Activated CD4-positive, alpha-beta T cell treated with anti-CD3 and anti-CD28 coated beads, Interleukin-2, amount 50 U/mL, for 4 hours (primary cell): ENCODE measurements around the gene DDX56.
"Not testable (repeated sequence)": the region's sequence is repeated elsewhere in the genome, so short reads cannot be mapped to it uniquely, and the experiment has no call there.

Experiments used
- DNase-seq, 2 experiments: peaks; one replicate each; pipeline ENCODE4 v3.0.0-alpha.2; 2020

Gene DDX56

DNA sequence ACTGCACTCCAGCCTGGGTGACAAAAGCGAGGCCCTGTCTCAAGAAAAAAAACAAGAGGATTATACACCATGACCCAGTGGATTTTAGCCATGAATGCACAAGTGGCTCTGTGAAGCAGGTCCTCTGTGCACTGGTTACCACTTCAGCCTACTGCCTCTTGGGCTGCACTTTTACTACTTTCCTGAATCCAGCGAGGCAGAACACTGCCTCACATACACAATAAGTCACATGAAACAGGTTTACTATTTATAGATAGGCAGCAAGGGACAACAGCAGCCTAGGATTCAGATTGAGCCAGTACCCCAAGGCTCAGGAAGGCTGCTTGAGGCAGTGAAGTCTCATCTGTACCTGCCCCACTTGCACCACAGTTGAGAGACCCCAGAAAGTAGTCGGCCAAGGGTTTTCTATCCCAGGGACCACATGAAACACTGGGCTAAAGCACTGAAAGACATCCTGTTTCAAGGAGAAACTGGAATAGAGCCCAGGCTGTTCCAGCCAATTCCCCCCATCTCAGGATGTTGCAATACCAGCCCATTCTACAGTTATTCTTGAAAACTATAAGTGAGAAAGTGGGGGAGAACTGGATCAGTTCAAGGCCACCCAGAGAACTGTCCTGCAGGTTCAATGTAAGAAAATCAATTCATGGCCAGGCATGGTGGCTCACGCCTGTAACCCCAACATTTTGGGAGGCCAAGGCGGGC lies 22.4 kb upstream of the DDX56 start:
- no peak for DNase-seq

DNA sequence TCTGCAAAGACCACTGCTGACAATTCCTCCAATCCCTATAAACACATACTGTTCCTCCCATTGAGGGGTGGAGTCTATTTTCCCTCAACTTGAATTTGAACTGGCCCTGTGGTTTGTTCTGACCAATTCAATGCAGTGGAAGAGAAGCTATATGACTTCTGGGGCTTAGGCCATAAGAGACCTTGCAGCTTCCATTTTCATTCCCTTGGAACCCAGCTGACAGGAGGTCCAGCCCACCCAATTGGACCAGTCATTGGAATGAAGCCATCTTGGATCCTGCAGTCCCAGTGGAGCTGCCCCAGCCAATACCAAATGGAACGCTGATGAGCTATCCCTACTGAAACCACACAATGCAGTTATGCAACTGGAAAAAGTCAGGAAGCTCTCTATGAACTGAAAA lies 17.2 kb upstream of the DDX56 start:
- no peak for DNase-seq

DNA sequence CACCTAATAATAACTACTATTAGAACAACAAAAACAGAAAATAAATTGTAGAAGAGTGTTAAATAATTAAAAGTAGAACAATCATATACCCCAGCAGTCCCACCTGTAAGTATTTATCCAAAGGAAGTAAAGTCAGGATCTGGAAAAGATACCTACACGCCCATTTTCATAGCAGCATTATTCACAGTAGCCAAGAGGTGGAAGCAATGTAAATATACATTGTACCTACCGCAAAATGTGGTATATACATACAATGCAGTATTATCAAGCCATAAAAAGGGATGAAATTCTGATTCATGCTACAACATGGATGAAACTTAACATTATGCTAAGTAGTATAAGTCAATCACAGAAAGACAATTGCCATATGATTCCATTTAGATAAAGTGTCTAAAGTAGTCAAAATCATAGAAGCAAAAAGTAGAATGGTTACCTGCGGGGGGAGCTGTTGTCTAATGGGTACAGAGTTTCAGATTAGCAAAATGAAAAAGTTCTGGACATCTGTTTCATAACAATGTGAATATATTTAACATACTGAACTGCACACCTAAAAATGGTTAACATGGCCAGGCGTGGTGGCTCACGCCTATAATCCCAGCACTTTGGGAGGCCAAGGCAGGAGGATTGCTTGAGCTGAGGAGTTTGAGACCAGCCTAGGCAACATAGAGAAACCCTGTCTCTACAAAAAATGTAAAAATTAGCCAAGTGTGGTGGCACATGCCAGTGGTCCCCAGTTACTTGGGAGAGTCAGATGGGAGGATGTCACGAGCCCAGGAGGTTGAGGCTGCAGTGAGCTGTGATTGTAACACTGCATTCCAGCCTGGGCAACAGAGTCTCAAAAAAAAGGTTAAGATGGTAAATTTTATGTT lies 14.4 kb upstream of the DDX56 start:
- DNase-seq = peak; percentile 55 to 64

DNA sequence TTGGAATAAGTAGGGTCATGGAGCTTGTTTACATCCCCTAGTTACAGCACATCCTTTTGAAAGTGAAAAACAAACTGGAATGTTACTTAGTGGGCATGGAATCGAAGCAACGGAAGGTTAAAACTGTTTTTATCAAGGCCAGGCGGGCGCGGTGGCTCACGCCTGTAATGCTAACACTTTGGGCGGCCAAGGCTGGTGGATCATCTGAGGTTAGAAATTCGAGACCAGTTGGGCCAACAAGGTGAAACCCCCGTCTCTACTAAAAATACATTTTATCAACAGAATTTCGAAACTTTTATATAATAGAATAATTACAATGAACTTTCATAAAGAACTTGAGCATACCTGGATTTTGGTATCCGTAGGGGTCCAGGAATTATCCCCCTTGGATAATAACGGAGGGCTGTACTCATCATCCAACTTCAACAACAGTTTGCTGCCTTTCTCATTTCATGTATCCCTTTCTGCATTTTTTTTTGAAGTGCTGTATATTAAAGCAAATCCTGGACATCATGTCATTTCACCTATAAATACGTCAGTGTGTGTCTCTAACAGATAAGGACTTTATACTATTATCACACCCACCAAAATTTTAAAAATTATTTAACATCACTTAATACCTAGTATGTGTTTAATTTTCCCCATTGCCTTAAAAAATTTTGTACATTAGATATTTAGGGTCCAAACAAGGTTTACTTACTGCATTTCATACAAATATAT lies 9.6 kb upstream of the DDX56 start:
- DNase-seq = no peak

DNA sequence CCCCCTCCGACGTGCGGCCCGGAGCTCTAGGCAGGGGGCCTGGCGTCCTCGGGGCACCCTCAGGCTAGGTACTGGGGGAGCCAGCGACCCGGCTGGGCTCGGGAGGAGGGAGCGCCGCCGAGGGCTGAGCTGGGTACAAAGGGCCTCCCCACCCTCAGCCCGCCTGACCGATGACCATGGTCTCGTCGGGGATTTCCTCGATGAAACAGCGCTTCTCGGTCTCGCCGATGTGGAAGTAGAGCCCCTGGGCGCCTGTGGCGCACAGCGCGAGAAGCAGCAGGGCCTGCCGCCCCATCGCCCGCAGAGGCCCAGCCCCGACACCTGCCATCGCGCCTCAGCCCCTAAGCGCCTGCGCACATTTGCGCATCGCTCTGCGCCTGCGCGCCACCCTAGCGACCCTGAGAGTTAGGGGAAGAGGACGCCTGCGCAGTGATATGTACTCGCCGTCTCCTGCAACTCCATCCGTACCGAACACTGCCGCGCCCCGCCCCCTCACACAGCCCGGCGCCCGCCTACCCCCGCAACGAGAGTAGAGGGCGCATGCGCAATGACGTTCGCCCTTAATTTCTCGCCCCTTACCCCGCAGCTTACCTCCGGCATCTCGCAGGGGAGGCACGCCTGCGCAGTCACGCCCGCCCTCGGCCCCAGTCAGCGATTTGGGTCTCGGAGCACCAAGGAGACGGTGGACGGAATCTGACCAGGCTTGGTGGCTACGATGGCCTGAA lies 8.3 kb upstream of the DDX56 start, which contains the start of gene TMED4:
Gene TMED4, minus strand, starts transcription at position 353 of the 725 bp plus-strand sequence. Its CDS starts 25 bp downstream, at position 328.
- peak; percentile 100 for DNase-seq

DNA sequence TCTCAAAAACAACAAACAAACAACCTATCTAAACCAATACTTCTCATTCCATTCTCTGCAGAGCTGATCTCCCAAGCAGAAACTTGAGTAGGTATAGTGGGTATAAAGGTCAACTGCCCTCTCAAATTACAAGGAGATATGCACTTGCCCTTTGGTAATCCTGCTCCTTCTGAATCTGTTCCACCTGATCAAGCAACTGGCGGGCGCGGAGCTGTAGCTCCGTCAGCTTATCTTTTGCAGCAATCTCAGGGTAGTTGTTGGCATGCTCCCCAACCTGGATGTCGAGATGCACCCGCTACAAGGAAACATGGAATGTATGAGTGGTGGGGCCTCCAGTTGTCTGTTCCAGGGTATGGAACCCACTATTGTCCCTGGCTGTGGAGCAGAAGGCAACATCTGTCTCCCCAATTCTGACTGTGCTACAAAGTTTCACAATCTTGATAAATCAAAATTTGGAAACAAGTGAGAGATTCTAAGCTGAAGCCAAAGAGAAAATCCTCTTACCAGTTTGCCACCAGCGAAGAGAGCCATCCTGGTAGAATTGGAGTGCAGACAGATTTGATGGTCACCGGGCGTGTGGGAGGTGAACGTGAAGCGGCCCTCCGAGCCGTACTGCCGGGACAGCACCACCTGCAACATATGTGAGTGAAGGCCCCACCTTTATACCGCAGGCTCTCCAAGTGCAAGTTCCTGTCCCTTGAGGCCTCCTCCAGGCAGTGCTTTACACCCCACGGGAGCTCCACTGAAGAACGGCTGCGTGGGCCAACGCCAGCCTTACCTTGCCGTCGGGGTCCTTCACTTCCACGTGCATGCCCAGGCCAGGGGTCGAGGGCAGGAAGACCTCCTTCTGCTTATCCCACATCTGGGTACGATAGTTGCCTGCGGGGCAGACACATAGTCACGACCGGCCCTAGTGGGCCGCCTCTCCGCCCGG lies 7.5 kb upstream of the DDX56 start:
- peak; percentile 15 to 34 for DNase-seq

DNA sequence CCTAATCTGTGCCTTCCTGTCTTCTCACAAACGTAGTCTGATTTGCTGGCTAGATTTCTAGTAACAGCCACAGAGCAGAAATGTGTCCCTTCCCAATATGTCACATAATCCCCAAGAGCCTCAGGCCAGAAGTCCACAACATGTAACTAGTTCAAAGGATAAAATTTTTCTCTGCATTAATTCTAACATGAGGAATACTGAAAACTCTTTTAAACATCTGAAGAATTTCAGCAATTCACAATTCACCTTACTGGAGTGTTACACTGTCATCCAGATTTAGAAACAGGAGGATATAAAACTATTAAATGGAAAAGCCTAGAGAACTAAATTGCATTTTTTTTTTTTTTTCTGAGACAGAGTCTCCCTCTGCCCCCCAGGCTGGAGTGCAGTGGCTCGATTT lies 2.5 kb upstream of the DDX56 start:
- no peak for DNase-seq

DNA sequence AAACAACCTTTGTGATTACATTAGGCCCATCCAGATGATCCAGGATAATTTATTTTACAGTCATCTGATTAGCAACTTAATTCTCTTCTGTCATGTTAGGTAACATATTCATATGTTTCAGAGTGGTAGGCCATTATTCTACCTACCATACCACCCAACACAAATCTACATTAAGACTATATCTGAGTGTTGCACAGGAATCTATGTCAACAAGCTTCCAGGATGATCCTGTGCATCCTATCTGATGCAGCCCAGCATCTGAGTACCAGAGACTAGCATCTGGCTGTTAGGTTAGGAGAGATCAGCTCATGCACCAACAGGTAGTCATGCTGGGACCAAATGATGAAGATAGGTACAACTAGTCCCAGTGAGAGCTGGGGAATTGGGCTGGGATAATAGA lies 1.3 kb upstream of the DDX56 start:
- DNase-seq = no peak

DNA sequence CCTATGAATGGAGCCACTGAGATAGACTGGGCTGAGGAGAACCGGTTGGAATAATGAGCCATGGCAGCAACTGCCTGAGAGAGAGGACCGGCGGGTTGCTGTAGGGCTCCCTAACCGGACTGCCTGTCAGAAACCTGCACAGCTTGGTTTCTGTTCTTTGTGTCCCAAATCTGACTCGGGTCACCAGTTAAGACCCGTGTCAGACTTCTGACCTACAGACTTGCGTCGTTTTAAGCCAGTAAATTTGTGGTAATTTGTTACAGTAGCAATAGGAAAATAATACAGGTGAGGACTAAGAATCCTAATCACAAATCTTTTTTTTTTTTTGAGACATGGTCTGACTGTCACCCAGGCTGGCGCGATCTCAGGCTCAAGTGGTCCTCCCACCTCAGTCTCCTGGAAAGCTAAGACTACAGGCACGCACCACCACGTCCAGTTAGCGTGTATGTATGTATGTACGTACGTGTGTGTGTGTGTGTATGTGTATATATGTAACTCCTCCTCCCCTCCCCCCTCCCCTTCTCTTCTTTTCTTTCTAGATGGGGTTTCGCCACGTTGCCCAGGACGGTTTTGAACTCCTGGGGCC lies 672 bp upstream of the DDX56 start:
- no peak for DNase-seq

DNA sequence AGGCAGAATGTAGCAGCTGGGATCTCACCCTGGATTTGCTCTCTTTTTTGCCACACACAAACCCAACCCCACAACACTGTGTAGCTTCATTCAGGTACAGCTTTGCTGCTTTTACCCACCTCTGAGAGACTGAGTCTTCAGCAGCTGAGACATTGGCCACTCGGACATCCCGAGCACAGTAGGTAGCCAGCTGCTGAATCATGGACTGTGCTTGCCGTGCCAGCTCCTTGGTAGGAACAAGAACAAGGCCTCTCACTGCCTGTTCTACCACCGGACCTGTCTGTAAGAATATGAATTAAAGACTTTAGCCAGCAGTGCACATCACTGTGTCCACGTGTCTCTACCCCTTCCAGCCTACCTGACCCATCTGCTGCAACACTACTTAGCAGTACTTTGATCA lies 937 bp downstream of the DDX56 start:
- DNase-seq = no peak

DNA sequence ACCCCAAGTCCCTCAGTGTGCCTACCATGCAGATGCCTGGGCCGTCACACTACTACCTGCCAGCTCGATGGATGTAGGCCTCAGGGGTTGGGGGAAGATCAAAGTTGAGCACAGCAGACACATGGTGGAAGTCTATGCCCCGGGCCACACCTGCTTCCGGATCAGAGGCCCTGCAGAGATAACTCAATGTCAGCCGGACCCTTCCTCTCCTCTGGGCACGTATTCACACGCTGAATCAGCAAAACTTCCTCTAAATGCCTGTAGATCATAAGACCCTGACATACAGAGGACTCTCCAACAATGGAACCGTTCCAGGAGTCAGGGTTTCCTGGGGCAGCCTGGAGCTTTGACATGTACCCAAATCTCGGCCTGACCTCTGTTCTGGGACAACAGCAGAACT lies 3.7 kb downstream of the DDX56 start:
- no peak for DNase-seq

DNA sequence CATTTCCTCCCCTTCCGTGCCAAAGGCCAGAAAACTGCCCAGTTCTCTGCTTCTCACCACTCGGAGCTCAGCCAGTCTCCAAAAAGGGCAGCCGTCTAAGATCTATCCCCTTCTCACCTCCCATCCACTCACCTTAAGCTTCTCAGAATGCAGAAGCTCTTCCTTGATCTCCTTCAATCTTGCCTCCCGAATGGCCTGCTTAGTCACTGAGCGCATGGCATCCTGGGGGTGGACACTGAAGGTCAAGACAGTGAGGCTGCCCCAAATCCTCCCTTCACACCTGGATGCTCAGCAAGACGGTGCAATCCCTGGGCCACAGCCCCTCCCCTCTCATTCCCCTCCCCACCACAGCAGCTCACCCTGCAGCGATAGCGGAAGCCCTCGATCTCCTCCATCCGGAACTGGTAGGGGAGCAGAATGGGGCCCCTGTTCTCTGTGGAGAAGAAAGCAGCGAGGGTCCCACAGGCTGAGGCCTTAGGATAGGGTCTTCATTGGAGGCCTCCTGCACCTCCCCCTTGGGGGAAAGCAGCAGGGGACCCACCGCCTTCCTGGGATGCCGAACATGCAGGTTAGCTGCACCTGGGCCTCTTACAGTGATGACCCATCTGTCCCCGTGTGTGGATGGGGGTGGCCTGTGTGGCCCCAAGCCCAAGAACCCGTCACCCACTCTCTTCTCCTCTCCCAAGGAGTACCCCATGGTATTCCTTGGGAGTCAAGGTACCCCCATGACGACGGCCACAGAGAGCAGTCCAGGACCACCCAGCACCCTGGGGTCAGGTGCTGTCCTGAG lies 4.7 kb downstream of the DDX56 start:
- no peak for DNase-seq

DNA sequence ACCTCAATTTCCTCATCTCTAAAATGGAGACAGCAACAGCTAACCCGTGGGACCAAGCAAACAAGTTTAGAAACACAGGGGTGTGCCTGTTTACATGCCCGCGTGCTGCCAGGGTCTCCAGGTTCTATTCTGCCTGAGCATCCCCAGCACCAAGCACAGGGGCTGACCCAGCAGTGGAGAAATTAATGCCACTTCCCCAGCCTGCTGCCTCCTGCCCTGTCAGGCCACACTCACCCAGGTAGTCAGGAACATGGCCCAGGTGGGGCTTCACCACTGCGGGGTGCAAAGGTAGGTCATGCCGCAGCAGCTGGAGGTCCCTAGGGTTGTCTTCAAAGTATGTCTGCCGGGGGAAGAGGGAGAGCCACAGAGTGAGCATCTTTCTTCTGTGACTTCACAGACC lies 5.8 kb downstream of the DDX56 start:
- DNase-seq = no peak

DNA sequence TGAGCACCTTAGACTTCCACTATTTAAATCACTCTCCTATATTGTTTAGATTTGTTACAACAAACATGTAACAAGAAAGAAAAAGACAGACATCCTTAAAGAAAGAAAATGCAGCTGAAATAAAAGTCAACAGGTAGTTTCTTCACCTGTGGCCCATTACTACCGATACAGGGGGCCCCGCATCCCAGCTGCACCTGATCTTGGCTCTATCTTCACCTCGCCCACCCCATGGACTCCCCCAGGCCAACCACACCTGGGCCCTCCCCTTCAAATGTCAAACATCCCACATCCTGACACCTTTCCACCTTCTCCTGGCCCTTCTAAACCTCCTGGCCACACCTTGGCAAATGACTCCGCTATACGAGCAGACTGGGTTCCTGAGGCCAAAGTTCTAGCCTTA lies 7.0 kb downstream of the DDX56 start:
- DNase-seq = no peak

DNA sequence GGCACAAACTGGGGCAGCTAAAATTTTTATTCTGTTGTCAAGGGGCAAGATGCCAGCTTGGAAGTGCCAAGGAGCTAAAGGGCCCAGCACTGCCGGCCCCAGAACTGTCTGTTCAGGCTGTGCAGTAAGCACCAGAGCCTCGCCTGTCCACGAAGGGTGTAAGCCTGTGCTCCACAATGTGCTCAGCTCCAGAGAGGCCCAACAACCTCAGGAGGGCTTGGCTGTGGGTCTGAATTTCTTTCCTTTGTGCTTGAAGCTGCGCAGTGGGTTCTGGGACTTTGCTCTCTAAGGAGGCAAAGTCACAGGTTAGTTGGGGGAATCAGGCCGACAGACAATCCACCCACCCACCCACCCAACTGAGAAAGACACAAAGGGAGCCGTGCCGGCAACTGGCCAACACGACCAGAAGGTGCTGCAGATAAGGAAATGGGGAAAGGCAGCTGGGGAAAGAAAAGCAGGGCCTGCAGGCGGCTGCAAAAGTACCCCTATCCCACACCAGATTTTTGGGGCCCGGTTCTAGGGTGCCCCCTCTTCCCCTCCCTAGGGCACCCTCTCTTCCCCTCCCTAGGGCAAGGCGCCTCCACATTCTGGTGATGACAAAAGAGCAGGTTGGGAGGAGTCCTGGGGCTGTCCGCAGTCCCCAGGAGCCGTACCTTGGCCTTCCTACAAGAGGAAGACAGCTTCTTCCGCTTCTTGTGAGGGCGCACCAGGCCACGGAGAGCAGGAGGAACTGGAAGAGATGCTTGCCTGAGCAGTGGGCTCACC lies 7.7 kb downstream of the DDX56 start:
- DNase-seq = no peak

DNA sequence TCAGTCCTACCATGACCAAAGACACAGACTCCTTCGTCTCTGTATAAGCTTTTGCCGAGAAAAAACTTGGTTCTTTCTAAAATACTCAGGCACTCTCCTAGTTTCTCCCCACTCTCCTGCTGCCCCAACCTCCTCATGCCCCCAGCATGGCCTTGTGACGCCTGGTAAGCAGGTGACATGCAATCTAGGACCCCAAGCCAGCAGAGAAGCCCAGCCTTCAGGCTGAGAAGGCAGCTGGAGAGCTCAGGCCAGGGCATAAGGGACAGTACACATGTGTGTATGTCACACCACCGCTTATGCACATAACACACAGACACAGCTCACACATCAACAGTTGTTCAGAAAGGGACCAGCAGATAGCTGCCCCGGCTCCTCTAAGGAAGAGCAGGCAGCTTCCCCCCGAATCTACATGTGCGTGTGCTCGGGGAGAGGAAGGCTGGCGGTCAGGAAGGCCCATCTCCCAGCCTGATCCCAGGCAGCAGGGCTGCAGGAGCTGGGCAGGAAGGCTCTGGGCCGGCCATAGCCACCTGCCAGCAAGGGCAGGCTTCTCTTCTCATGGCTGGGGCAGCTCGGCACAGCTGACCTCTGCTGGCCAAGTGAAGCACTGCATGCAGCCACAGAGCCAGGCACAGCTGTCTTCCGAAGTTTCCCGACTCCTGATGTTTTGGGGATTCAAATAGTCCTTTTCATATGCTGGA lies 8.5 kb downstream of the DDX56 start:
- DNase-seq = peak; percentile 46 to 52

DNA sequence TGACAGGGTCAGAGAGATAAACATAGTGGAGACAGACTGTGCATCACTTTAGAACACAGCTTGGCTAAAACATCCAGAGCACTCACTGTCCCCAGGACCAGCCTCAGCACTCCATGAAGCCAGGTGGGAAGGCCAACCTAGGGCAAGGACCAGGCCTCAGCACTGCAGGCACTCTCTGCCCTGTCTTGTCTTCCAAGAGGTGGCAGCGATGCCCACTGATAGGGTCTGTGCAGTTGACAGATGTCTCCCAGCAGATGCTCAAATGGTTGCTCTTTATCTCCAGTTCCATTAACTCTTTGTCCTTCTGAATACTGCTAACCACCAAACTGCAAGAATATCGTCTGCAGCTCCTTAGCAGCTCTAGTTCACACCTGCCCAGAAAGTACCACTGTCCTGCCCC lies 9.1 kb downstream of the DDX56 start:
- no peak for DNase-seq

DNA sequence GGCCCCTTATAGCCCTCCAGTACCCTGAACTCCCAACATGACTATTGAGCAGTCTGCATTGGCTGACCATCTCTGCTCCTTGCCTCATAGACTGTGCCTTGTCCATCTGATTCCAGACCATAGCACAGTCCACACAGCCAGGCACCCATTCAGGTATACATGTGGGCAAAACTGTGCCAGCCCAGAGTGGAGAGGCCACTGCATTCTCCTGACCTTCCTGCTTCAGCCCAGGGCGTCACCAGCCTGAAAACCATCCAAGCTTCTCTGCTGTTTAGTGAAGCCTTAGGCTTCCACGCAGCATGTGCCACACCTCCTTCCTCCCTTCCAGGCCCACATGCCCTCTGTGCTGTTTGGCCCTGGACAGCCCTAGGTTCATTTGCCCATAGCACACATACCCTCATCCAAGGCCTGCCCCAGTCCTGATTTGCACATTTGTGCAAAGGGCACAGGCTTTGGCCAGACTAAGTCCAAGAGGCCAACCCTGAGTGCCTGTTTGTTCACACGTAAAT lies 10.5 kb downstream of the DDX56 start:
- DNase-seq = no peak

DNA sequence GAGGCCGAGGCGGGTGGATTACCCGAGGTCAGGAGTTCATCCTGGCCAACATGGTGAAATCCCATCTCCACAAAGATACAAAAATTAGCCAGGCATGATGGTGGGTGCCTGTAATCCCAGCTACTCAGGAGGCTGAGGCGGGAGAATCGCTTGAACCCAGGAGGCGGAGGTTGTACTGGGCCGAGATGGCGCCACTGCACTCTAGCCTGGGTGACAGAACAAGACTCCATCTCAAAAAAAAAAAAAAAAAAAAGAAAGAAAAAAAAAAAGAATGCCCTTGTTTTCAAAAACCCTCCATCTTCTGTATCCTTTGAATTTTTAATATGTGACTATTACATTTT lies 11.1 kb downstream of the DDX56 start:
- DNase-seq = not testable (repeated sequence)
